HepG2 (cell line): ENCODE data around the gene TM9SF2. TPM values are rescaled to one million over a fixed set of nuclear protein-coding genes. Genes with fewer than 3 reads are reported as not detected.

Experiments
- BCL3 ChIP-seq: sonication (generic); formaldehyde crosslinking; IDR thresholded peaks from 2 replicates; pipeline ENCODE4 v1.5.1; 2020; ENCODE audit warnings: mild to moderate bottlenecking, missing genetic modification reagents, moderate library complexity
- BORCS8-MEF2B ChIP-seq: sonication (generic); formaldehyde crosslinking; IDR thresholded peaks from 2 replicates; pipeline ENCODE4 v1.8.0; 2022; ENCODE audit warnings: mild to moderate bottlenecking, missing genetic modification reagents
- ELF3 ChIP-seq: IDR thresholded peaks from 2 replicates; pipeline ENCODE4 v1.6.1; 2016; ENCODE audit warnings: missing genetic modification reagents, missing compliant biosample characterization
- KIAA2018 ChIP-seq: sonication (generic); formaldehyde crosslinking; IDR thresholded peaks from 2 replicates; pipeline ENCODE4 v1.5.0; 2020; ENCODE audit warnings: mild to moderate bottlenecking, missing genetic modification reagents, borderline replicate concordance
- LCORL ChIP-seq, 2 experiments: fragments of 450-650 bp in 1 of 2; sonication (generic) in 1 of 2; formaldehyde crosslinking in 1 of 2; IDR thresholded peaks; 2 replicates each; pipeline versions ENCODE4 v1.5.0 to v1.6.1; 2017 to 2020; ENCODE audit warnings: antibody characterized with exemption in 1 of 2, missing genetic modification reagents in 1 of 2
- MXD4 ChIP-seq: IDR thresholded peaks from 2 replicates; pipeline ENCODE4 v1.6.1; 2016; ENCODE audit warnings: mild to moderate bottlenecking, missing biosample characterization, missing genetic modification reagents
- RNF2 ChIP-seq: fragments of 450-650 bp; conservative IDR thresholded peaks from 2 replicates; pipeline ENCODE4 v1.6.1; 2016; ENCODE audit warnings: low read depth
- TMF1 ChIP-seq: sonication (generic); formaldehyde crosslinking; IDR thresholded peaks from 2 replicates; pipeline ENCODE4 v1.8.1; 2022; ENCODE audit warnings: low read depth, missing genetic modification reagents
- ZBTB38 ChIP-seq: sonication (generic); formaldehyde crosslinking; IDR thresholded peaks from 2 replicates; pipeline ENCODE4 v1.5.1; 2020; ENCODE audit warnings: mild to moderate bottlenecking, missing genetic modification reagents
- ZFY ChIP-seq: sonication (generic); formaldehyde crosslinking; IDR thresholded peaks from 2 replicates; pipeline ENCODE4 v1.4.0; 2020; ENCODE audit warnings: missing genetic modification reagents
- ZNF230 ChIP-seq: sonication (generic); formaldehyde crosslinking; IDR thresholded peaks from 2 replicates; pipeline ENCODE4 v1.4.0; 2020; ENCODE audit warnings: mild to moderate bottlenecking, missing genetic modification reagents
- ZNF3 ChIP-seq: IDR thresholded peaks from 2 replicates; pipeline ENCODE4 v1.7.0; 2017; ENCODE audit warnings: inconsistent platforms
- ZNF33A ChIP-seq: sonication (generic); formaldehyde crosslinking; IDR thresholded peaks from 2 replicates; pipeline ENCODE4 v1.5.1; 2020; ENCODE audit warnings: missing genetic modification reagents, mild to moderate bottlenecking, moderate library complexity, borderline replicate concordance
- ZNF34 ChIP-seq: sonication (generic); formaldehyde crosslinking; IDR thresholded peaks from 2 replicates; pipeline ENCODE4 v1.4.0; 2020; ENCODE audit warnings: mild to moderate bottlenecking, missing genetic modification reagents, borderline replicate concordance
- ZNF672 ChIP-seq: sonication (generic); formaldehyde crosslinking; IDR thresholded peaks from 2 replicates; pipeline ENCODE4 v1.8.1; 2022; ENCODE audit warnings: missing genetic modification reagents
- ZNF687 ChIP-seq: sonication (generic); formaldehyde crosslinking; IDR thresholded peaks from 2 replicates; pipeline ENCODE4 v1.5.1; 2020; ENCODE audit warnings: mild to moderate bottlenecking, missing genetic modification reagents, moderate library complexity
- polyA plus RNA-seq, 8 experiments: library from polyadenylated mRNA; depleted of rRNA in 3 of 8; stranded (reverse) in 7 of 8; unstranded in 1 of 8; fragments of >200 nt; fragmentation: Illumina TruSeq in 4 of 8; extraction: Trizol in 4 of 8; gene quantifications; 2 replicates each; pipeline versions ENCODE4 v1.2.1 to v1.2.3, GENCODE V29; 2011 to 2016; ENCODE audit warnings: low read depth in 4 of 8, missing spikeins in 1 of 8, mixed read lengths in 1 of 8; ENCODE audit not compliant: insufficient read depth in 1 of 8
- total RNA-seq, 5 experiments: library from RNA; depleted of rRNA; stranded (reverse); fragments of >200 nt; fragmentation: Illumina TruSeq; extraction: Trizol; gene quantifications; 2 replicates each; pipeline ENCODE4 v1.2.3, GENCODE V29; 2016; ENCODE audit warnings: low read depth in 1 of 5

The TM9SF2 gene
- total and polyA plus RNA-seq, 2 of the 13 experiments (the other 11 are each of a cell fraction or from before 2014, with no cell fraction given), result 94.1 to 123 TPM

- TF ChIP-seq BCL3 (CRISPR knock-in tag), result no peak; the same call in 1 of the 2 replicates
- TF ChIP-seq ZFY, result peak; percentile 85
- no peak; the same call in 1 of the 2 replicates for TF ChIP-seq ZBTB38 (CRISPR knock-in tag)
- TF ChIP-seq ZNF230, result peak; percentile 66; the same call in 1 of the 2 replicates
- TF ChIP-seq KIAA2018, result no peak
- TF ChIP-seq ZNF687 (CRISPR knock-in tag), result peak; percentile 87
- TF ChIP-seq ELF3 (CRISPR knock-in tag), result peak; percentile 52; the same call in 1 of the 2 replicates
- TF ChIP-seq ZNF33A, result no peak
- TF ChIP-seq MXD4, result peak; percentile 42; the same call in 1 of the 2 replicates
- no peak for TF ChIP-seq LCORL (IDR thresholded peaks at IDR 0.05)
- no peak; the same call in 1 of the 2 replicates for TF ChIP-seq LCORL (CRISPR knock-in tag; IDR thresholded peaks at IDR 0.05)
- no peak for TF ChIP-seq ZNF34
- TF ChIP-seq TMF1, result no peak
- TF ChIP-seq ZNF3 (CRISPR knock-in tag), result no peak
- TF ChIP-seq RNF2, result 0 out of 2 replicates have a peak, but pooled peaks have one; percentile 65
- TF ChIP-seq BORCS8-MEF2B (CRISPR knock-in tag), result peak; percentile 91
- TF ChIP-seq ZNF672, result no peak
These were observed 105.2 kb downstream of the TM9SF2 start, which contains the start of gene CLYBL (continued) for GRCh38 chr13:99606324-99607066.
